GM19452 (cell line): ENCODE measurements around the gene DNAH11.

ENCODE experiments used
- ATAC-seq: cut with Tn5 transposase; IDR thresholded peaks from one replicate; pipeline ENCODE4 v1.9.1; 2021; ENCODE audit not compliant: unreplicated experiment

Gene DNAH11

DNA sequence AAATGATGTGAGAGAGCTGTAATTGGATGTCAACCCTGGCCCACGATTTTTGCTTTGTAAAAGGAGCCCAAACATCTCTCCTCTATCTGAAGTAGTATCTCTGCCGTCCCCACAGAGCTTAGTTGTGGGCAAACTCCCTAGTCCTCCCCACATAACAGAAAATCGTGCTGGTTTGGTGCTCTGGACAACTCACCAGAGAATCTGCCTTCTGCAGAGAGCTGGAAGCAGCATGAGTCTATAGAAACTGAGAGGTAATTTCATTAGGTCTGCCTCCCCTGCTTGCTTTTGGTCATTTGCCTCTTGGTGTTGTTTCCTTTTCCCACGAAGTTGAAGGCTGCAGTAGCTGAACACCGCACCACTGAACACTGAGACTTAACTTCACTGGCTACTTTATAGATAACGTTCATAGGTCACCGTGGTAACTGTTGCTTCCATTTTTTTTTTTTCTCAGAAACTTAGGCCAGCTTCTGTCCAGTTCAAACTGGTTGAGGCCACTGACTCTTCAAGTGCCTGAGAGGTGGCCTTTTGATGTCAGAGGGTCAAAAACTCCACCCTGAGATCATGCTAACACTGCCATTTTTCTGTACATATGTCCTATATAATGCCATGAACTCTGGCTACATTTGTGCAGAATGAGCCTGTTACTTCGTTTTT is 406.2 kb downstream of the DNAH11 start:
- ATAC-seq: no peak
